Transverse colon (tissue), 4 donors: Measurements from ENCODE around the gene SRP54. TPM values are rescaled to one million over a fixed set of nuclear protein-coding genes. Genes with fewer than 3 reads are reported as not detected.

Experiments
- DNase-seq: peaks from one replicate; pipeline ENCODE4 v3.0.0-alpha.2; 2019
- H3K27ac ChIP-seq, 4 donors: fragments of 200-600 bp; sonication (generic); 2 replicates each; pipeline ENCODE4 v1.5.1; 2016 to 2018; ENCODE audit warnings: inconsistent platforms in 4 of 4
- H3K27me3 ChIP-seq: fragments of 200-600 bp; sonication (generic); 2 replicates; pipeline ENCODE4 v1.5.1; 2017; ENCODE audit warnings: inconsistent platforms
- H3K36me3 ChIP-seq, 4 donors: fragments of 200-600 bp; sonication (generic); 2 replicates each; pipeline ENCODE4 v1.5.1; 2017 to 2019; ENCODE audit warnings: inconsistent platforms in 4 of 4
- H3K4me1 ChIP-seq, 4 donors: fragments of 200-600 bp; sonication (generic); 2 replicates each; pipeline ENCODE4 v1.5.1; 2017 to 2020; ENCODE audit warnings: inconsistent platforms in 4 of 4
- H3K4me3 ChIP-seq, 4 donors: fragments of 200-600 bp; sonication (generic); 1 replicate in 1 of 4; 2 replicates in 3 of 4; pipeline versions ENCODE4 v1.5.1 to v1.6.1; 2017 to 2019; ENCODE audit warnings: inconsistent platforms in 4 of 4
- H3K9me3 ChIP-seq, 2 donors: fragments of 200-600 bp; sonication (generic); 2 replicates each; pipeline ENCODE4 v1.5.1; 2017 to 2019; ENCODE audit warnings: inconsistent platforms in 2 of 2
- CTCF ChIP-seq, 5 experiments: fragments of 200-600 bp in 3 of 5; fragments of 450-650 bp in 2 of 5; sonication (generic) in 3 of 5; IDR thresholded peaks; 1 replicate in 2 of 5; 2 replicates in 3 of 5; pipeline ENCODE4 v1.5.1; 2016 to 2017; ENCODE audit warnings: antibody characterized with exemption in 5 of 5, inconsistent platforms in 3 of 5, mild to moderate bottlenecking in 2 of 5, moderate library complexity in 1 of 5
- EP300 ChIP-seq: sonication (generic); formaldehyde crosslinking; IDR thresholded peaks from one replicate; pipeline ENCODE4 v1.6.1; 2017; ENCODE audit warnings: antibody characterized with exemption, low read depth
- POLR2A ChIP-seq: fragments of 450-650 bp; IDR thresholded peaks from one replicate; pipeline ENCODE4 v1.6.1; 2016; ENCODE audit warnings: antibody characterized with exemption, mild to moderate bottlenecking, moderate library complexity
- POLR2AphosphoS5 ChIP-seq, 3 donors: sonication (generic); formaldehyde crosslinking; IDR thresholded peaks; one replicate each; pipeline ENCODE4 v1.6.1; 2016; ENCODE audit warnings: antibody characterized with exemption in 3 of 3
- WGBS, 2 donors: methylation state at CpG; one replicate each; pipeline ENCODE4 v1.1.5; 2018; ENCODE audit warnings: low coverage in 1 of 2; 5-methylcytosine and 5-hydroxymethylcytosine counted together
- in situ Hi-C, 4 donors: fragments of 200-750 bp; cut with MboI; loops; one replicate each; pipeline versions ENCODE4 v1.15.0 to v1.15.1; 2017; ENCODE audit warnings: low sequenced_read_pairs in 3 of 4, low pct_ligation_motif_present in 1 of 4, low pct_unique_long_range_greater_than_20kb in 1 of 4
- intact Hi-C: fragments of 100-400 bp; cut with DNase I; formaldehyde crosslinking; loops from one replicate; pipeline ENCODE4 v1.15.1; 2023; ENCODE audit warnings: low total_unique reads
- total RNA-seq, 4 donors: library from RNA; depleted of rRNA; stranded (reverse); fragments of >200 nt; gene quantifications; one replicate each; pipeline ENCODE4 v1.1.0, GENCODE V29; 2016

SRP54 gene
- total RNA-seq, 4 donors from 2014 or later = 14.7 to 63.4 (median 35.2) TPM

GRCh38 chr14:34971381-34971780, 11.4 kb upstream of the SRP54 start:
- TF ChIP-seq POLR2AphosphoS5 (IDR thresholded peaks at IDR 0.05) = no peak
- TF ChIP-seq EP300 = no peak
- no peak for TF ChIP-seq POLR2A
- no peak for TF ChIP-seq CTCF (IDR thresholded peaks at IDR 0.05)
- intact Hi-C loops = no loop called here
- in situ Hi-C loops = no loop called here
- Histone ChIP-seq H3K27ac (no peak overlapping the region), H3K4me1 (no peaks in the 10 kb centered on the region), H3K36me3 (peaks cover 0 to 11% (median 0%) of the 10 kb centered on the region in 4 donors), H3K4me3 (no peak overlapping the region), H3K9me3 (no peaks in the 10 kb centered on the region), H3K27me3 (no peaks in the 10 kb centered on the region)
- no peak for DNase-seq

GRCh38 chr14:34971801-34972200, 11.0 kb upstream of the SRP54 start:
- no peak for DNase-seq
- H3K27ac ChIP-seq = no peak overlapping the region
- in situ Hi-C loops = no loop called here
- no peaks in the 10 kb centered on the region for H3K9me3 ChIP-seq
- H3K36me3 ChIP-seq = peaks cover 0 to 11% (median 0%) of the 10 kb centered on the region in 4 donors
- no peak overlapping the region for H3K4me3 ChIP-seq
- H3K4me1 ChIP-seq = no peaks in the 10 kb centered on the region
- 85 to 92% methylated on average over 2 to 5 of the region's 5 CpGs for WGBS, 2 donors
- intact Hi-C loops = no loop called here
- no peaks in the 10 kb centered on the region for H3K27me3 ChIP-seq
- TF ChIP-seq EP300 = no peak
- TF ChIP-seq POLR2AphosphoS5 (IDR thresholded peaks at IDR 0.05) = no peak
- no peak for TF ChIP-seq POLR2A
- TF ChIP-seq CTCF (IDR thresholded peaks at IDR 0.05) = no peak

GRCh38 chr14:34978444-34978843, 4.3 kb upstream of the SRP54 start:
- Histone ChIP-seq H3K4me3 (no peak overlapping the region), H3K9me3 (no peaks in the 10 kb centered on the region), H3K27ac (no peak overlapping the region), H3K4me1 (peaks cover 0 to 17% (median 8%) of the 10 kb centered on the region in 4 donors), H3K27me3 (no peaks in the 10 kb centered on the region), H3K36me3 (no peaks in the 10 kb centered on the region)
- intact Hi-C loops = no loop called here
- in situ Hi-C loops = no loop called here
- no peak for TF ChIP-seq EP300
- 98 to 100% methylated on average over 4 to 5 of the region's 5 CpGs for WGBS, 2 donors
- DNase-seq = no peak

GRCh38 chr14:34980337-34980900, 2.4 kb upstream of the SRP54 start:
- intact Hi-C loops (loop anchor here (10.0 kb wide), 1 partner anchor 106 kb away; the partner anchor contains the start of gene BAZ1A), in situ Hi-C loops (loop anchor here in 1 of 4 donors (10.0 kb wide), 1 partner anchor 106 kb away; the partner anchor contains the start of gene BAZ1A)
- DNase-seq = no peak
- peak overlapping the region in 3 of 4 donors; percentile 56 to 86 (median 77) for H3K4me3 ChIP-seq
- TF ChIP-seq CTCF (IDR thresholded peaks at IDR 0.05) (no peak), POLR2AphosphoS5 (IDR thresholded peaks at IDR 0.05) (no peak), POLR2A (no peak), EP300 (no peak)
- H3K36me3 ChIP-seq = no peaks in the 10 kb centered on the region
- H3K27ac ChIP-seq = peak overlapping the region; percentile 88 to 99 (median 94)
- peaks cover 5 to 36% (median 22%) of the 10 kb centered on the region in 4 donors for H3K4me1 ChIP-seq
- H3K27me3 ChIP-seq = no peaks in the 10 kb centered on the region
- no peaks in the 10 kb centered on the region for H3K9me3 ChIP-seq
- WGBS, 2 donors = 86 to 89% methylated on average over 9 to 11 of the region's 11 CpGs
